DOHH2 (cell line): Measurements from ENCODE around the gene PIGQ.

Experiments used
- H3F3A ChIP-seq: fragments of 200-600 bp; sonication (generic), shearing (Covaris generic); 2 replicates; pipeline ENCODE4 v1.6.0; 2016; ENCODE audit warnings: antibody characterized with exemption, mild to moderate bottlenecking; ENCODE audit not compliant: control insufficient read depth, insufficient read depth
- H3K27ac ChIP-seq: fragments of 200-600 bp; sonication (generic); 2 replicates; pipeline ENCODE4 v1.5.1; 2014; ENCODE audit warnings: low read depth, mild to moderate bottlenecking, low read length, moderate library complexity
- H3K27me3 ChIP-seq: fragments of 200-600 bp; sonication (generic); 2 replicates; pipeline ENCODE4 v1.6.1; 2014; ENCODE audit warnings: mild to moderate bottlenecking, low read length, mixed read lengths; ENCODE audit not compliant: control insufficient read depth
- H3K36me3 ChIP-seq: fragments of 200-600 bp; sonication (generic); 2 replicates; pipeline ENCODE4 v1.6.1; 2014; ENCODE audit warnings: mild to moderate bottlenecking, low read length, moderate library complexity, mixed read lengths; ENCODE audit not compliant: control insufficient read depth
- H3K4me1 ChIP-seq: fragments of 200-600 bp; sonication (generic); 2 replicates; pipeline ENCODE4 v1.6.1; 2014; ENCODE audit warnings: mild to moderate bottlenecking, low read length, mixed read lengths; ENCODE audit not compliant: control insufficient read depth
- H3K4me2 ChIP-seq: fragments of 200-600 bp; sonication (generic); 2 replicates; pipeline ENCODE4 v1.6.0; 2014; ENCODE audit warnings: mild to moderate bottlenecking, low read length, moderate library complexity
- H3K4me3 ChIP-seq: fragments of 200-600 bp; sonication (generic); 2 replicates; pipeline ENCODE4 v1.5.1; 2014; ENCODE audit warnings: mild to moderate bottlenecking, low read length, mixed read lengths
- H3K79me2 ChIP-seq: fragments of 200-600 bp; sonication (generic); 2 replicates; pipeline ENCODE4 v1.6.1; 2014; ENCODE audit warnings: mild to moderate bottlenecking, low read length, mixed read lengths; ENCODE audit not compliant: control insufficient read depth
- H3K9me2 ChIP-seq: fragments of 200-600 bp; sonication (generic); replicated peaks from 2 replicates; pipeline ENCODE4 v1.6.1; 2014; ENCODE audit warnings: mild to moderate bottlenecking, low read length, mixed read lengths; ENCODE audit not compliant: control insufficient read depth
- H3K9me3 ChIP-seq: fragments of 200-600 bp; sonication (generic); 2 replicates; pipeline ENCODE4 v1.6.1; 2014; ENCODE audit warnings: antibody characterized with exemption, low read length, mixed read lengths; ENCODE audit not compliant: control insufficient read depth, insufficient read depth
- H4K20me1 ChIP-seq: fragments of 200-600 bp; sonication (generic); 2 replicates; pipeline ENCODE4 v1.6.0; 2014; ENCODE audit warnings: low read depth, mild to moderate bottlenecking, antibody characterized with exemption, low read length, moderate library complexity; ENCODE audit not compliant: control insufficient read depth, insufficient read depth
- CTCF ChIP-seq: fragments of 200-600 bp; sonication (generic); IDR thresholded peaks from one replicate; pipeline ENCODE4 v1.5.1; 2014; ENCODE audit warnings: antibody characterized with exemption, mild to moderate bottlenecking, low read depth, low read length; ENCODE audit not compliant: poor library complexity, severe bottlenecking
- EZH2phosphoT487 ChIP-seq: fragments of 200-600 bp; sonication (generic); IDR thresholded peaks from 2 replicates; pipeline ENCODE4 v1.6.1; 2017; ENCODE audit warnings: borderline replicate concordance, mild to moderate bottlenecking, antibody characterized with exemption, low read length, moderate library complexity, mixed read lengths

Gene PIGQ

DNA sequence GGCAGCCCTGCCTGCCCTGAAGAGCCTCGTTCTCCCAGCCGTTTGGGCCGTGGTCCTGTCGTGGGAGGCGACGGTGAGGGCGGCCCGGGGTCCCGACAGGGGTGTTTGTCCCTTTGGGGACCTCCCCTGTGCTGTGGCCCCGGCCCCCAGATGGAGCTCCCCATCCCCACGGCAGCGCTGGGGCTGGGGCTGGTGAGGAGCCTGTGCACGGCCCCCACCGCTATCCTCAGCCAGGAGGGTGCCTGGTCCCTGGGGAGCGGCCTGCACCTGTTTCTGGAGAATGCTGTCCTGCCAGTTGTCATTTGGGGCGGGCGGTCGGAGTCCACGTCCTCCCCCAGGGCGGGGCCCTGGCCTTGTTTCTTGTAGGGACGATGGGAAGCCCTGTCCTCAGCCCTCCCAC is 35.6 kb upstream of the PIGQ start:
- H3K27ac ChIP-seq = no peak overlapping the region
- peaks cover 46% of the 10 kb centered on the region for H3K36me3 ChIP-seq
- H3K4me1 ChIP-seq = peaks cover 9% of the 10 kb centered on the region
- no peak overlapping the region for H3K4me3 ChIP-seq
- H3K4me2 ChIP-seq = no peak overlapping the region
- no peaks in the 10 kb centered on the region for H3K9me2 ChIP-seq
- H3F3A ChIP-seq = no peaks in the 10 kb centered on the region
- H3K79me2 ChIP-seq = peaks cover 99% of the 10 kb centered on the region
- TF ChIP-seq EZH2phosphoT487 = no peak
- TF ChIP-seq CTCF = no peak
- H4K20me1 ChIP-seq = peaks cover 14% of the 10 kb centered on the region
- no peaks in the 10 kb centered on the region for H3K9me3 ChIP-seq
- H3K27me3 ChIP-seq = no peaks in the 10 kb centered on the region

GRCh38 chr16:534856-535445 is 34.8 kb upstream of the PIGQ start:
- Histone ChIP-seq H3K79me2 (peaks cover 99% of the 10 kb centered on the region), H3K4me3 (no peak overlapping the region), H3K9me2 (no peaks in the 10 kb centered on the region), H3K27ac (no peak overlapping the region), H3K27me3 (no peaks in the 10 kb centered on the region), H3K4me2 (no peak overlapping the region), H4K20me1 (peaks cover 6% of the 10 kb centered on the region), H3K4me1 (peaks cover 1% of the 10 kb centered on the region; the same call in 1 of the 2 replicates), H3F3A (no peaks in the 10 kb centered on the region), H3K9me3 (no peaks in the 10 kb centered on the region), H3K36me3 (peaks cover 39% of the 10 kb centered on the region)
- TF ChIP-seq CTCF (no peak), EZH2phosphoT487 (no peak)

DNA sequence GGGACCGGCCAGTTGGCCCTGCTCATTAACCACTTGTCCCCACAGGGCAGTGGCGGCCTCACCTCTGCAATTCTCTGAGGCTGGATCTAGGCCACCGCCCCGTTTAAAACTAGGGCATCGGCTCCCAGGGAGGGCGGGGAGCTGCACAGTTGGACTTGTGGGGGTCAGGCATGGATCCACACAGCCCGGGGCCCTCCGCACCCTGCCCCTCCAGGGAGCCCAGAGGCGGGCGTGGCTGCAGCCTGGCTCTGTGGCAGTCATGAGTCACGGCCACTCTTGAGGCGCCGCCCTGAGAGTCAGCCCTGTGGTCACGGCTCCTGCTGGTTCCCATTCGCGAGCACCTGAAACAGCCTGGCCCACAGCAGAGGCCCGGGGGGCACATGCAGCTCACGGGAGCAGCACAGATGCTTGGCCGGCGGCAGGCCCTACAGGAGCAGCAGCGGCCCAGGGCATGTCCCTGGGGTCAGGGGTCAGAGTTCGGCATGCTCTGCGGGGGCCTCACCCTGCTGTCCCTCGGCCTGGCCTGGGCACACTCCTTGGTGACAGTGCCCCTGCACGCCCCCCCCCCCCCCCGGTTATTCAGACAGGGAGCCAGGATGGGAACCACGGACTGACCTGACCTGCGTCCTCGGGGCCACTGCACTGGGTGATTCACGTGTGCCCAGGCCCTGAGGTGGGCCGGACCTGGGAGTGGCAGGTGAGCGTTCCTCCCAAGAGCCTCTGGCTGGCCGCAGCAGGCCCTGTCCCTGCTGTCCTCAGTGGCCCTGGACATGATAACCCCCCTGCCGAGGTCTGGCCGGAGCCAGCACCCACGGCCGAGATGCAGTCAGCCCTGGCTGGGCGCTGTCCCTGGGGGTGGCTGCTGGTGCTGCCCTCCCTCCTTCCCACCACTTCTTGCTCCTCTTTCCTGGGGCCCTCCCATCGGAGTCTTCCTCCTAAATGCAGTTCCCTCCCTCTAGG is 34.0 kb upstream of the PIGQ start:
- Histone ChIP-seq H3K27ac (no peak overlapping the region), H3K36me3 (peaks cover 36% of the 10 kb centered on the region; the same call in 1 of the 2 replicates), H3F3A (no peaks in the 10 kb centered on the region), H3K9me2 (no peaks in the 10 kb centered on the region), H3K9me3 (no peaks in the 10 kb centered on the region), H4K20me1 (no peaks in the 10 kb centered on the region; the same call in none of the 2 replicates), H3K27me3 (no peaks in the 10 kb centered on the region), H3K4me1 (no peaks in the 10 kb centered on the region), H3K79me2 (peaks cover 99% of the 10 kb centered on the region), H3K4me2 (no peak overlapping the region), H3K4me3 (no peak overlapping the region)
- TF ChIP-seq CTCF (no peak), EZH2phosphoT487 (no peak)
